Mucosa of rectum (tissue), 2 donors: ENCODE data around the gene KRABD2.
"Not testable (repeated sequence)": the region's sequence is repeated elsewhere in the genome, so short reads cannot be mapped to it uniquely, and the experiment has no call there.

Experiments
- H3K27ac ChIP-seq, 2 donors: one replicate each; pipeline ENCODE4 v1.7.0; 2013; ENCODE audit warnings: inconsistent platforms in 2 of 2, low read depth in 2 of 2, low read length in 2 of 2
- H3K27me3 ChIP-seq, 2 donors: one replicate each; pipeline ENCODE4 v1.7.0; 2013; ENCODE audit warnings: low read length in 2 of 2; ENCODE audit not compliant: control insufficient read depth in 2 of 2, insufficient read depth in 2 of 2
- H3K36me3 ChIP-seq, 2 donors: one replicate each; pipeline ENCODE4 v1.7.0; 2013; ENCODE audit warnings: low read length in 2 of 2; ENCODE audit not compliant: control insufficient read depth in 2 of 2, insufficient read depth in 2 of 2
- H3K4me1 ChIP-seq, 2 donors: one replicate each; pipeline ENCODE4 v1.7.0; 2013; ENCODE audit warnings: low read length in 2 of 2, mild to moderate bottlenecking in 1 of 2; ENCODE audit not compliant: control insufficient read depth in 2 of 2, insufficient read depth in 2 of 2
- H3K4me3 ChIP-seq, 2 donors: one replicate each; pipeline ENCODE4 v1.7.0; 2013; ENCODE audit warnings: low read length in 2 of 2
- H3K9ac ChIP-seq, 2 donors: one replicate each; pipeline ENCODE4 v1.7.0; 2013; ENCODE audit warnings: low read length in 2 of 2, low read depth in 1 of 2, mild to moderate bottlenecking in 1 of 2
- H3K9me3 ChIP-seq, 2 donors: one replicate each; pipeline ENCODE4 v1.7.0; 2013; ENCODE audit warnings: low read length in 2 of 2; ENCODE audit not compliant: control insufficient read depth in 2 of 2
- donor health status: healthy.
- donor health status: Normal muscosa, but diverticular disease.

KRABD2 gene

DNA sequence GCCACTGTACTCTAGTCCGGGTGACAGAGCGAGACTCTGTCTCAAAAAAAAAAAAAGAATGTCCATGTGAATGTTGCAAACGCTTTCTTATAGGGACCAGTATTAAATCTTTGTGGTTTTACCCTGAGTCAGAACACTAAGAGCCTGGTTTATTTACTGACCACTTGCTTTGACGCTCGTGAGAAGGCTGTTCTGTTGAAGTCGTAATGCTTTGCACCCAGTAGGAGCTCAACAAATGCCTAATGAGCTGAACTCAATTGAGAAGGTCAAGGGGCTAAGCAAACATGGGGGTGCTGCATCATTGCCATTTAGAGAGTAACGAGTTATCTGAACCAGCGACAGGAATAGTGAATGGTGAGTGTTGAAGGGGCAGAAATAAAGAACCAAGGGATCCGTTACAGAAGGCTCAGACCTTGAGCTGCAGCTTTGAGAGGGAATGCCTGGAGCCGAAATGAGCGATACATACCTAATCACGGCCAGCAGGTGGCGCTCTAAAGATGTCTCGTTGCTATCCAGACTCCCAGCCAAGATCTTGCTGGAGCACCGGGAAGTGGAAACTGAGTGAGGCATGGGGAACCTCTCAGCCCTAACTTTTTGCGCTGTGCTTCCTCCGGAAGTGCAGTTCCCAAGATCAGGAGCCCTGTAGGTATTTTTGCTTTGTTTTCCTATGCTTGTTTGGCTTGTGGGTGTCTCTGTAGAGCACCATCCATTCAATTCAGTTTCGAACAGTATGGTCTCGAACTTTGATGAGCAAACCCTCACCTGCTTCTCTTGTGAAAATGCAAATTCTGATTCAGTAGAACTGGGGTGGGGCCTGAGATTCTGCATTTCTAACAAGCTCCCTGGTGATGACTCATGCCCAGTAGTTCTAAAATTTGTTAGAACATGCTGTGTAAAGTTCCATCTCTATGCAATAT, 33.7 kb upstream of the KRABD2 start:
- H3K36me3 ChIP-seq, result no peaks in the 10 kb centered on the region
- H3K27ac ChIP-seq, result no peak overlapping the region
- no peak overlapping the region for H3K4me3 ChIP-seq
- no peak overlapping the region for H3K9ac ChIP-seq
- no peaks in the 10 kb centered on the region for H3K27me3 ChIP-seq
- peaks cover 5 to 8% of the 10 kb centered on the region in 2 donors for H3K4me1 ChIP-seq
- H3K9me3 ChIP-seq, result no peaks in the 10 kb centered on the region

- peak overlapping the region in 1 of 2 donors; percentile 33 for H3K27ac ChIP-seq
Observed at GRCh38 chr17:8408371-8408770, 31.9 kb upstream of the KRABD2 start.

DNA sequence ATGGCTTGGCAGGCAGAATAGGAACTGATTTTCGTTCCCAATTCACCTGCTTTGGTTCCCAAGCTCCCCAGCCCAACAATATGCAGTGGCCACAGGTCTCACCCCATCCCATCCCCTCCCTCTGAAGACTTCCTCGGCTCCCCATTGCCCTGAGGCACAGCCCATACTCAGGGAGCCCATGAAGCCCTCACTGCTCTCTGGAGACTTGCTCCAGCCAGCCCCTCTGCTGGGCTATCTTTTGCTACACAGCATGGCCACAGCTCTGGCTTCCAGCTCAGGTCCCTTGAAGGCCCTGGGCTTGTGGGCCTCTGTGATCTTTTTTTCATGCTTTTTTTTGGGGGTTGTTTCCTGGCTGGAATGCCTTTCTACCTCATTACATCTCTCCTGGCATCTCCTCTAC, 29.7 kb upstream of the KRABD2 start:
- Histone ChIP-seq H3K9me3 (no peaks in the 10 kb centered on the region), H3K27me3 (no peaks in the 10 kb centered on the region), H3K4me1 (peaks cover 5 to 8% of the 10 kb centered on the region in 2 donors), H3K27ac (no peak overlapping the region), H3K9ac (no peak overlapping the region), H3K4me3 (no peak overlapping the region), H3K36me3 (no peaks in the 10 kb centered on the region)

More at GRCh38 chr17:8408371-8408770, 31.9 kb upstream of the KRABD2 start:
- no peaks in the 10 kb centered on the region for H3K27me3 ChIP-seq
- H3K4me1 ChIP-seq, result peaks cover 5 to 8% of the 10 kb centered on the region in 2 donors
- H3K9ac ChIP-seq, result no peak overlapping the region
- no peaks in the 10 kb centered on the region for H3K9me3 ChIP-seq
- peak overlapping the region in 1 of 2 donors; percentile 7 for H3K4me3 ChIP-seq
- H3K36me3 ChIP-seq, result no peaks in the 10 kb centered on the region

GRCh38 chr17:8405499-8406016, 29.1 kb upstream of the KRABD2 start:
- Histone ChIP-seq H3K27ac (no peak overlapping the region), H3K9me3 (no peaks in the 10 kb centered on the region)

GRCh38 chr17:8402921-8403536, 26.5 kb upstream of the KRABD2 start:
- Histone ChIP-seq H3K9me3 (no peaks in the 10 kb centered on the region), H3K4me3 (no peak overlapping the region), H3K27me3 (peaks cover 0 to 2% of the 10 kb centered on the region in 2 donors), H3K27ac (no peak overlapping the region), H3K36me3 (no peaks in the 10 kb centered on the region), H3K9ac (no peak overlapping the region), H3K4me1 (peaks cover under 1 to 6% of the 10 kb centered on the region in 2 donors)

More at GRCh38 chr17:8405499-8406016, 29.1 kb upstream of the KRABD2 start:
- Histone ChIP-seq H3K9ac (no peak overlapping the region), H3K36me3 (no peaks in the 10 kb centered on the region), H3K4me1 (peaks cover 5 to 8% of the 10 kb centered on the region in 2 donors), H3K4me3 (no peak overlapping the region), H3K27me3 (no peaks in the 10 kb centered on the region)

DNA sequence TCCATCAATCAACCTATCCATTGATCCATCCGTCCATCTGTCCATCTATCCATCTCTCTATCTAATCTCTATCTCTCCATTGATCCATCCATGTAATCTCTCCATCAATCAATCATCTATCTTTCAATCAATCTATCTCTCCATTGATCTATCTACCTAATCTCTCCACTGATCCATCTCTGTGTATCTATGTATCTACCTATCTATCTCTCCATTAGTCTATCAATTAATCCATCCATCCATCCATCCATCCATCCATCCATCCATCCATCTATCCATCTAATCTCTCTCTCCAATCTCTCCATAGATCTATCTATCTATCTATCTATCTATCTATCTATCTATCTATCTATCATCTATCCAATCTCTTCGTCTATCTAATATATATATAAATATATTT, 24.6 kb upstream of the KRABD2 start:
- Histone ChIP-seq H3K36me3 (no peaks in the 10 kb centered on the region), H3K27me3 (peaks cover 7 to 10% of the 10 kb centered on the region in 2 donors), H3K4me3 (no peak overlapping the region), H3K4me1 (peaks cover 0 to 3% of the 10 kb centered on the region in 2 donors), H3K9ac (no peak overlapping the region), H3K27ac (no peak overlapping the region), H3K9me3 (no peaks in the 10 kb centered on the region)

DNA sequence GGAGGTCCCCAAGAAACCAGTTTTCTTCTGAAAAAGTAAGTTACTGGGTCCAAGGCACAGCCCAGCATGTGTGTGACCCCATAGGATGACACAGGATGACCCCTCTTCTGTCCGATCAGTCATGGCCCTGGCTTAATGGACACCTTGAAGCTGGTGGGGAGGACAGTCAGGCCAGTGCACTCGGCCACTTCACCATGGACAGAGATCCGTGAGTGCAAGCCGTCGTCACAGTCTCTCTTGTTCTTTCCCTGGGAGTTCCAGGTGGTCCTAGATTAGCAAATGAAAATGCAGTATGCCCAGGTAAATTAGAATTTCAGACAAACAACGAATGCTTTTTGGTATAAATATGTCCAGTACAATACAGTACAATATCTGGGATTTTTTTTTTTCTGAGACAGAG, 22.5 kb upstream of the KRABD2 start:
- Histone ChIP-seq H3K36me3 (no peaks in the 10 kb centered on the region), H3K9me3 (no peaks in the 10 kb centered on the region), H3K4me3 (no peak overlapping the region), H3K9ac (no peak overlapping the region), H3K27me3 (peaks cover 7 to 10% of the 10 kb centered on the region in 2 donors), H3K4me1 (peaks cover 2 to 3% of the 10 kb centered on the region in 2 donors), H3K27ac (no peak overlapping the region)

GRCh38 chr17:8397636-8398035, 21.1 kb upstream of the KRABD2 start, which contains the start of gene RNF222:
TSS of gene RNF222 (minus strand) at chr17:8397827. CDS start at chr17:8393461, 4,366 bp downstream.
- peaks cover 5 to 8% of the 10 kb centered on the region in 2 donors for H3K4me1 ChIP-seq

GRCh38 chr17:8394497-8394896, 18.0 kb upstream of the KRABD2 start:
- peaks cover 7 to 10% of the 10 kb centered on the region in 2 donors for H3K27me3 ChIP-seq
- not testable (repeated sequence) for H3K9ac ChIP-seq, H3K27ac ChIP-seq, H3K4me3 ChIP-seq, H3K9me3 ChIP-seq, H3K36me3 ChIP-seq, H3K4me1 ChIP-seq

More at GRCh38 chr17:8397636-8398035, 21.1 kb upstream of the KRABD2 start, which contains the start of gene RNF222:
- Histone ChIP-seq H3K27me3 (peaks cover 7 to 10% of the 10 kb centered on the region in 2 donors), H3K4me3 (no peak within 1 kb of the TSS), H3K36me3 (no peaks in the 10 kb centered on the region), H3K9ac (no peak within 1 kb of the TSS), H3K27ac (no peak within 1 kb of the TSS), H3K9me3 (no peaks in the 10 kb centered on the region)
